Gastroesophageal sphincter (tissue), 3 donors: ENCODE data around the gene IHH.

Source experiments
- POLR2A ChIP-seq, 2 donors: fragments of 450-650 bp; IDR thresholded peaks; one replicate each; pipeline ENCODE4 v1.6.1; 2017; ENCODE audit warnings: antibody characterized with exemption in 2 of 2, mild to moderate bottlenecking in 2 of 2, moderate library complexity in 1 of 2
- TF ChIP-seq, protein P1 (sequence below), 4 experiments: fragments of 200-600 bp in 2 of 4; fragments of 450-650 bp in 2 of 4; sonication (generic) in 1 of 4; IDR thresholded peaks; one replicate each; pipeline ENCODE4 v1.5.1; 2017 to 2019; ENCODE audit warnings: antibody characterized with exemption in 4 of 4, mild to moderate bottlenecking in 2 of 4, moderate library complexity in 2 of 4

- TF ChIP-seq, protein P1, sequence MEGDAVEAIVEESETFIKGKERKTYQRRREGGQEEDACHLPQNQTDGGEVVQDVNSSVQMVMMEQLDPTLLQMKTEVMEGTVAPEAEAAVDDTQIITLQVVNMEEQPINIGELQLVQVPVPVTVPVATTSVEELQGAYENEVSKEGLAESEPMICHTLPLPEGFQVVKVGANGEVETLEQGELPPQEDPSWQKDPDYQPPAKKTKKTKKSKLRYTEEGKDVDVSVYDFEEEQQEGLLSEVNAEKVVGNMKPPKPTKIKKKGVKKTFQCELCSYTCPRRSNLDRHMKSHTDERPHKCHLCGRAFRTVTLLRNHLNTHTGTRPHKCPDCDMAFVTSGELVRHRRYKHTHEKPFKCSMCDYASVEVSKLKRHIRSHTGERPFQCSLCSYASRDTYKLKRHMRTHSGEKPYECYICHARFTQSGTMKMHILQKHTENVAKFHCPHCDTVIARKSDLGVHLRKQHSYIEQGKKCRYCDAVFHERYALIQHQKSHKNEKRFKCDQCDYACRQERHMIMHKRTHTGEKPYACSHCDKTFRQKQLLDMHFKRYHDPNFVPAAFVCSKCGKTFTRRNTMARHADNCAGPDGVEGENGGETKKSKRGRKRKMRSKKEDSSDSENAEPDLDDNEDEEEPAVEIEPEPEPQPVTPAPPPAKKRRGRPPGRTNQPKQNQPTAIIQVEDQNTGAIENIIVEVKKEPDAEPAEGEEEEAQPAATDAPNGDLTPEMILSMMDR (IDR thresholded peaks at IDR 0.05): no peak
- TF ChIP-seq POLR2A (IDR thresholded peaks at IDR 0.05): no peak
Measured at GRCh38 chr2:219010873-219011272, 49.8 kb downstream of the IHH start.
